HEK293 (cell line): ENCODE results near the gene ENAH.

Experiments used
- BCL6B ChIP-seq: fragments of 450-650 bp; formaldehyde crosslinking; IDR thresholded peaks from 2 replicates; pipeline ENCODE4 v1.5.1; 2017; ENCODE audit warnings: missing biosample characterization, missing genetic modification characterization
- ELK4 ChIP-seq: IDR thresholded peaks from 2 replicates; pipeline ENCODE4 v1.6.1; 2011; ENCODE audit warnings: mild to moderate bottlenecking, low read depth, low read length, borderline replicate concordance
- GLI2 ChIP-seq: fragments of 450-650 bp; formaldehyde crosslinking; IDR thresholded peaks from 2 replicates; pipeline ENCODE4; 2017; ENCODE audit warnings: missing biosample characterization, missing genetic modification characterization, low read depth, borderline replicate concordance
- HOXC10 ChIP-seq: sonication (generic); formaldehyde crosslinking; IDR thresholded peaks from 2 replicates; pipeline ENCODE4 v1.8.1; 2023; ENCODE audit warnings: mild to moderate bottlenecking, missing genetic modification reagents
- IKZF3 ChIP-seq: fragments of 450-650 bp; IDR thresholded peaks from 2 replicates; pipeline ENCODE4 v1.5.0; 2018; ENCODE audit warnings: missing biosample characterization, mild to moderate bottlenecking, missing genetic modification characterization, moderate library complexity
- KLF17 ChIP-seq: fragments of 450-650 bp; formaldehyde crosslinking; IDR thresholded peaks from 2 replicates; pipeline ENCODE4 v1.5.1; 2016; ENCODE audit warnings: missing biosample characterization, missing genetic modification characterization
- OVOL3 ChIP-seq: fragments of 450-650 bp; formaldehyde crosslinking; IDR thresholded peaks from 2 replicates; pipeline ENCODE4 v1.5.1; 2016; ENCODE audit warnings: missing biosample characterization, missing genetic modification characterization
- PBX3 ChIP-seq: sonication (generic); formaldehyde crosslinking; IDR thresholded peaks from 2 replicates; pipeline ENCODE4 v1.8.1; 2022; ENCODE audit warnings: mild to moderate bottlenecking, moderate library complexity, missing genetic modification reagents
- PRDM4 ChIP-seq: fragments of 450-650 bp; formaldehyde crosslinking; IDR thresholded peaks from 2 replicates; pipeline ENCODE4 v1.5.1; 2017; ENCODE audit warnings: missing biosample characterization, missing genetic modification characterization
- SCRT1 ChIP-seq: fragments of 450-650 bp; formaldehyde crosslinking; IDR thresholded peaks from 2 replicates; pipeline ENCODE4 v1.5.1; 2016; ENCODE audit warnings: missing biosample characterization, missing genetic modification characterization, borderline replicate concordance
- WT1 ChIP-seq: fragments of 450-650 bp; formaldehyde crosslinking; IDR thresholded peaks from 2 replicates; pipeline ENCODE4 v1.5.1; 2016; ENCODE audit warnings: missing biosample characterization, missing genetic modification characterization
- ZNF114 ChIP-seq: fragments of 450-650 bp; formaldehyde crosslinking; IDR thresholded peaks from 2 replicates; pipeline ENCODE4 v1.5.0; 2017; ENCODE audit warnings: missing biosample characterization, missing genetic modification characterization
- ZNF155 ChIP-seq: fragments of 450-650 bp; formaldehyde crosslinking; IDR thresholded peaks from 2 replicates; pipeline ENCODE4 v1.5.1; 2016; ENCODE audit warnings: missing biosample characterization, missing genetic modification characterization
- ZNF169 ChIP-seq: fragments of 450-650 bp; formaldehyde crosslinking; IDR thresholded peaks from 2 replicates; pipeline ENCODE4 v1.5.1; 2016; ENCODE audit warnings: missing biosample characterization, missing genetic modification characterization
- ZNF19 ChIP-seq: fragments of 450-650 bp; formaldehyde crosslinking; IDR thresholded peaks from 2 replicates; pipeline ENCODE4; 2016; ENCODE audit warnings: missing biosample characterization, missing genetic modification characterization, low read depth
- ZNF23 ChIP-seq: fragments of 450-650 bp; formaldehyde crosslinking; IDR thresholded peaks from 2 replicates; pipeline ENCODE4 v1.5.1; 2016; ENCODE audit warnings: missing biosample characterization, missing genetic modification characterization, borderline replicate concordance
- ZNF324 ChIP-seq: fragments of 450-650 bp; formaldehyde crosslinking; IDR thresholded peaks from 2 replicates; pipeline ENCODE4 v1.5.1; 2016; ENCODE audit warnings: missing biosample characterization, missing genetic modification characterization
- ZNF398 ChIP-seq: fragments of 450-650 bp; formaldehyde crosslinking; IDR thresholded peaks from 2 replicates; pipeline ENCODE4 v1.5.1; 2017; ENCODE audit warnings: missing biosample characterization, missing genetic modification characterization
- ZNF514 ChIP-seq: fragments of 450-650 bp; formaldehyde crosslinking; IDR thresholded peaks from 2 replicates; pipeline ENCODE4 v1.5.1; 2016; ENCODE audit warnings: missing biosample characterization, missing genetic modification characterization
- ZNF518A ChIP-seq: fragments of 450-650 bp; formaldehyde crosslinking; conservative IDR thresholded peaks from 2 replicates; pipeline ENCODE4 v1.5.1; 2016; ENCODE audit warnings: low read depth, missing biosample characterization, missing genetic modification characterization
- ZNF529 ChIP-seq: fragments of 450-650 bp; formaldehyde crosslinking; IDR thresholded peaks from 2 replicates; pipeline ENCODE4 v1.5.1; 2017; ENCODE audit warnings: missing genetic modification characterization, missing biosample characterization; ENCODE audit not compliant: insufficient replicate concordance
- ZNF544 ChIP-seq: fragments of 450-650 bp; formaldehyde crosslinking; IDR thresholded peaks from 2 replicates; pipeline ENCODE4 v1.5.0; 2017; ENCODE audit warnings: missing biosample characterization, missing genetic modification characterization
- ZNF560 ChIP-seq: fragments of 450-650 bp; formaldehyde crosslinking; IDR thresholded peaks from 2 replicates; pipeline ENCODE4 v1.5.1; 2017; ENCODE audit warnings: missing biosample characterization, missing genetic modification characterization, borderline replicate concordance
- ZNF610 ChIP-seq: fragments of 450-650 bp; formaldehyde crosslinking; IDR thresholded peaks from 2 replicates; pipeline ENCODE4 v1.5.1; 2016; ENCODE audit warnings: missing biosample characterization, missing genetic modification characterization, borderline replicate concordance
- ZNF701 ChIP-seq: fragments of 450-650 bp; formaldehyde crosslinking; IDR thresholded peaks from 2 replicates; pipeline ENCODE4 v1.5.1; 2016; ENCODE audit warnings: missing biosample characterization, missing genetic modification characterization
- ZNF791 ChIP-seq: fragments of 450-650 bp; formaldehyde crosslinking; IDR thresholded peaks from 2 replicates; pipeline ENCODE4 v1.5.1; 2016; ENCODE audit warnings: missing biosample characterization, missing genetic modification characterization

ENAH gene

GRCh38 chr1:225602590-225603206 lies 50.2 kb downstream of the ENAH start (continued):
- no peak for TF ChIP-seq ZNF518A (tag by site-specific recombination)
- TF ChIP-seq OVOL3 (tag by site-specific recombination) = no peak
- no peak for TF ChIP-seq ZNF529 (tag by site-specific recombination)
- no peak for TF ChIP-seq ZNF544 (tag by site-specific recombination)
- TF ChIP-seq ELK4 = no peak
- no peak for TF ChIP-seq SCRT1 (tag by site-specific recombination)
- TF ChIP-seq ZNF701 (tag by site-specific recombination) = no peak
- TF ChIP-seq WT1 = 0 out of 2 replicates have a peak, but pooled peaks have one; percentile 19
- TF ChIP-seq HOXC10 (CRISPR knock-in tag) = no peak
- TF ChIP-seq ZNF19 (tag by site-specific recombination) = no peak
- TF ChIP-seq PRDM4 (tag by site-specific recombination) = no peak
- TF ChIP-seq ZNF324 (tag by site-specific recombination) = no peak
- no peak for TF ChIP-seq KLF17 (tag by site-specific recombination)
- TF ChIP-seq IKZF3 (tag by site-specific recombination) = no peak
- no peak for TF ChIP-seq GLI2 (tag by site-specific recombination)
- no peak for TF ChIP-seq ZNF791 (tag by site-specific recombination)
- no peak for TF ChIP-seq ZNF169 (tag by site-specific recombination)
- TF ChIP-seq BCL6B (tag by site-specific recombination) = no peak
- TF ChIP-seq ZNF23 = no peak
- no peak for TF ChIP-seq ZNF398
- no peak for TF ChIP-seq ZNF610 (tag by site-specific recombination)
- TF ChIP-seq ZNF560 = no peak
- no peak for TF ChIP-seq ZNF514 (tag by site-specific recombination)
- 0 out of 2 replicates have a peak, but pooled peaks have one; percentile 9 for TF ChIP-seq ZNF155 (tag by site-specific recombination)
- TF ChIP-seq PBX3 = no peak
- no peak for TF ChIP-seq ZNF114 (tag by site-specific recombination)
